A549 (cell line): ENCODE measurements around the gene ARRDC4.

Experiments
- CBX2 ChIP-seq: fragments of 200-600 bp; sonication (generic); IDR thresholded peaks from 2 replicates; pipeline ENCODE4 v1.6.1; 2016; ENCODE audit warnings: low read depth, mild to moderate bottlenecking, borderline replicate concordance
- EP300 ChIP-seq, 2 experiments: fragments of >200 bp; sonication (Bioruptor Twin); formaldehyde crosslinking; IDR thresholded peaks; 2 replicates in 1 of 2; 3 replicates in 1 of 2; pipeline ENCODE4 v1.6.1; 2016 to 2017
- JUN ChIP-seq, 2 experiments: fragments of >200 bp; sonication (Bioruptor Twin); formaldehyde crosslinking; IDR thresholded peaks; 2 replicates in 1 of 2; 3 replicates in 1 of 2; pipeline ENCODE4 v1.6.1; 2016 to 2017
- MAZ ChIP-seq: fragments of 150-350 bp; IDR thresholded peaks from 2 replicates; pipeline ENCODE4 v1.6.1; 2014; ENCODE audit warnings: antibody characterized with exemption, low read depth, low read length, borderline replicate concordance
- MYC ChIP-seq: IDR thresholded peaks from 2 replicates; pipeline ENCODE4 v1.6.1; 2012; ENCODE audit warnings: mild to moderate bottlenecking, inconsistent platforms, low read length, improper control_type of control experiment, borderline replicate concordance
- NR3C1 ChIP-seq: fragments of >200 bp; sonication (Bioruptor Twin); formaldehyde crosslinking; IDR thresholded peaks from 3 replicates; pipeline ENCODE4 v1.6.1; 2017
- POLR2A ChIP-seq: IDR thresholded peaks from 2 replicates; pipeline ENCODE4 v1.6.1; 2012; ENCODE audit warnings: mild to moderate bottlenecking, low read length
- RAD21 ChIP-seq, 2 experiments: fragments of >200 bp in 1 of 2; sonication (Bioruptor Twin) in 1 of 2; formaldehyde crosslinking in 1 of 2; IDR thresholded peaks in 1 of 2; conservative IDR thresholded peaks in 1 of 2; 2 replicates in 1 of 2; 3 replicates in 1 of 2; pipeline ENCODE4 v1.6.1; 2012 to 2018; ENCODE audit warnings: inconsistent platforms in 1 of 2
- RCOR1 ChIP-seq: fragments of 150-350 bp; IDR thresholded peaks from 2 replicates; pipeline ENCODE4 v1.6.1; 2014; ENCODE audit warnings: antibody characterized with exemption, low read length, low read depth
- RNF2 ChIP-seq: fragments of 200-600 bp; sonication (generic); IDR thresholded peaks from 2 replicates; pipeline ENCODE4 v1.6.1; 2016; ENCODE audit warnings: low read depth, mild to moderate bottlenecking, antibody characterized with exemption, moderate library complexity, borderline replicate concordance
- ZNF302 ChIP-seq: fragments of 250-450 bp; sonication (Bioruptor Pico); IDR thresholded peaks from 2 replicates; pipeline ENCODE4 v1.9.0; 2021; ENCODE audit warnings: inconsistent platforms, mild to moderate bottlenecking, moderate library complexity
- TF ChIP-seq, protein P1 (sequence below): fragments of 250-450 bp; sonication (Bioruptor Pico); IDR thresholded peaks from 2 replicates; pipeline ENCODE4 v1.5.0; 2021; ENCODE audit warnings: mild to moderate bottlenecking, moderate library complexity, borderline replicate concordance
- TF ChIP-seq, protein P2 (sequence below): IDR thresholded peaks from 2 replicates; pipeline ENCODE4 v1.6.1; 2012
- TF ChIP-seq, protein P3 (sequence below): fragments of >200 bp; sonication (Bioruptor Twin); formaldehyde crosslinking; IDR thresholded peaks from 3 replicates; pipeline ENCODE4 v1.5.1; 2016

DNA sequence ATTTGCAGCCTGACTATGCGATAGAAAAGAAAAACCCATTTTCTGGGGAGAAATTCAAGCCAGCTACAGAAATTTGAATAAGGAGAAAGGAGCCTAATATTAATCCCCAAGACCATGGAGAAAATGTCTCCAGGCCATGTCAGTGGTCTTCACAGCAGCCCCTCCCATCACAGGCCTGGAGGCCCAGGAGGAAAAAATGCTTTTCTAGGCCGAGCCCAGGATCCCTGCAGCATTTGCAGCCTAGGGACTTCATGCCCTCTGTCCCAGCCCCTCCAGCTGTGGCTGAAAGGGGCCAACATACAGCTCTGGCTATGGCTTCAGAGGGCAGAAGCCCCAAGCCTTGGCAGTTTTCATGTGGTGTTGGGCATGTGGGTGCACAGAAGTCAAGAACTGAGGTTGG, 26.3 kb downstream of the ARRDC4 start:
- TF ChIP-seq, protein P1, sequence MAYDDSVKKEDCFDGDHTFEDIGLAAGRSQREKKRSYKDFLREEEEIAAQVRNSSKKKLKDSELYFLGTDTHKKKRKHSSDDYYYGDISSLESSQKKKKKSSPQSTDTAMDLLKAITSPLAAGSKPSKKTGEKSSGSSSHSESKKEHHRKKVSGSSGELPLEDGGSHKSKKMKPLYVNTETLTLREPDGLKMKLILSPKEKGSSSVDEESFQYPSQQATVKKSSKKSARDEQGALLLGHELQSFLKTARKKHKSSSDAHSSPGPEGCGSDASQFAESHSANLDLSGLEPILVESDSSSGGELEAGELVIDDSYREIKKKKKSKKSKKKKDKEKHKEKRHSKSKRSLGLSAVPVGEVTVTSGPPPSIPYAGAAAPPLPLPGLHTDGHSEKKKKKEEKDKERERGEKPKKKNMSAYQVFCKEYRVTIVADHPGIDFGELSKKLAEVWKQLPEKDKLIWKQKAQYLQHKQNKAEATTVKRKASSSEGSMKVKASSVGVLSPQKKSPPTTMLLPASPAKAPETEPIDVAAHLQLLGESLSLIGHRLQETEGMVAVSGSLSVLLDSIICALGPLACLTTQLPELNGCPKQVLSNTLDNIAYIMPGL: no peak
- TF ChIP-seq, protein P2, sequence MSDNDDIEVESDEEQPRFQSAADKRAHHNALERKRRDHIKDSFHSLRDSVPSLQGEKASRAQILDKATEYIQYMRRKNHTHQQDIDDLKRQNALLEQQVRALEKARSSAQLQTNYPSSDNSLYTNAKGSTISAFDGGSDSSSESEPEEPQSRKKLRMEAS: no peak
- TF ChIP-seq EP300 (IDR thresholded peaks at IDR 0.05): no peak
- TF ChIP-seq MAZ: no peak
- no peak for TF ChIP-seq POLR2A
- TF ChIP-seq, protein P3, sequence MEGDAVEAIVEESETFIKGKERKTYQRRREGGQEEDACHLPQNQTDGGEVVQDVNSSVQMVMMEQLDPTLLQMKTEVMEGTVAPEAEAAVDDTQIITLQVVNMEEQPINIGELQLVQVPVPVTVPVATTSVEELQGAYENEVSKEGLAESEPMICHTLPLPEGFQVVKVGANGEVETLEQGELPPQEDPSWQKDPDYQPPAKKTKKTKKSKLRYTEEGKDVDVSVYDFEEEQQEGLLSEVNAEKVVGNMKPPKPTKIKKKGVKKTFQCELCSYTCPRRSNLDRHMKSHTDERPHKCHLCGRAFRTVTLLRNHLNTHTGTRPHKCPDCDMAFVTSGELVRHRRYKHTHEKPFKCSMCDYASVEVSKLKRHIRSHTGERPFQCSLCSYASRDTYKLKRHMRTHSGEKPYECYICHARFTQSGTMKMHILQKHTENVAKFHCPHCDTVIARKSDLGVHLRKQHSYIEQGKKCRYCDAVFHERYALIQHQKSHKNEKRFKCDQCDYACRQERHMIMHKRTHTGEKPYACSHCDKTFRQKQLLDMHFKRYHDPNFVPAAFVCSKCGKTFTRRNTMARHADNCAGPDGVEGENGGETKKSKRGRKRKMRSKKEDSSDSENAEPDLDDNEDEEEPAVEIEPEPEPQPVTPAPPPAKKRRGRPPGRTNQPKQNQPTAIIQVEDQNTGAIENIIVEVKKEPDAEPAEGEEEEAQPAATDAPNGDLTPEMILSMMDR: no peak
- no peak for TF ChIP-seq RCOR1
- no peak for TF ChIP-seq NR3C1
- no peak for TF ChIP-seq RNF2
- no peak for TF ChIP-seq ZNF302 (CRISPR knock-in tag)
- no peak for TF ChIP-seq JUN (IDR thresholded peaks at IDR 0.05)
- no peak for TF ChIP-seq RAD21 (conservative IDR thresholded peaks at IDR 0.05 in 1 of 2, IDR thresholded peaks at IDR 0.05 in 1 of 2)
- TF ChIP-seq MYC: no peak
- TF ChIP-seq CBX2: no peak
